Measurements from ENCODE around the gene TTC7B.

The TTC7B gene

DNA sequence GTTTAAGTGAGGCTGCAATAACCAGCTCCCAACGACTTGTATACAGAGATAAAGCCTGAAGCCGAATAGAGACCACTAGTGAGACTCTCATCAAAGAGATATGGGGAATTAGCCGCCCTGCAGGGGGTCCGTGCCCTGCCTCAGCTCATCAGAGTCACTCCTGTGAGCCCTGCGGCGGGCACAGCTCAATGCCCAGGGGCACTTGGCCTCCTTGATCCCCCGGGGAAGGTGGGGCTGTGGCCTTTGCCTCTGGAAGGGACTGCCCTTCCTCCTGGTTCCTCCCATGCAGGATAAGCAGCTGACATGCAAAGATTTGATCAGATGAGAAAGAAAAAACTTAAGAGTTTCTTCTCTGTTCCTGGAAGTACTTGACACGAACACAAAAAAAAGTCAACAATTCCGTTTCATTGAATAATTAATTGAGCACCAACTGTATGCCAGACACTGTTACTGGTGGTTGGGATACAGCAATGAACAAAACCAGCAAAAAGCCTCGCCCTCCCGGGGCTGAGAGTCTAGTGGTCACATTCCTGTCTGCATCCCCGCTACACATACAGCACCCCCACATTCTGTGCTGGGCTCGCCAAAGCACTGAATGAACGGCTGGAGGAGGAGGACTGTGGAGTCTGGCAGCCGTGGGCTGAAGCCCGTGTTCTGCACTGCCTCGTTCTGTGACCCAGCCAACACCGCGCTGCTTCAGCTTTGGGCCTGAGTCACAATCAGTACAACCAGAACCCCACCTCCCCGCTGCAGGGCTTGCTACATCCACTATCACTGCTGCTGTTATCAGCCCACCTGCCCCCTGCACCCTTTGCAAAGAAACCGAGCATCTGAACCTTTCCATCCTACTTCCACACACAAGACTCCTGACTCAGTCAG, 10.3 kb downstream of the TTC7B start:
- Histone ChIP-seq H3K27me3 (ENCODE audit: insufficient read depth, poor library complexity, severe bottlenecking) (no peaks in the 10 kb centered on the region), H3K4me3 (replicated peaks; ENCODE audit: insufficient read depth, low read length) (no peak overlapping the region), H3K27ac (replicated peaks) (no peak overlapping the region)
- TF ChIP-seq POLR2AphosphoS5 (IDR thresholded peaks at IDR 0.05; ENCODE audit: low read depth) = no peak
- no peak for TF ChIP-seq GABPA (IDR thresholded peaks at IDR 0.05; ENCODE audit: low read depth)
- TF ChIP-seq SPI1 (IDR thresholded peaks at IDR 0.05; ENCODE audit: borderline replicate concordance, low read depth) = no peak
- TF ChIP-seq, protein P1, sequence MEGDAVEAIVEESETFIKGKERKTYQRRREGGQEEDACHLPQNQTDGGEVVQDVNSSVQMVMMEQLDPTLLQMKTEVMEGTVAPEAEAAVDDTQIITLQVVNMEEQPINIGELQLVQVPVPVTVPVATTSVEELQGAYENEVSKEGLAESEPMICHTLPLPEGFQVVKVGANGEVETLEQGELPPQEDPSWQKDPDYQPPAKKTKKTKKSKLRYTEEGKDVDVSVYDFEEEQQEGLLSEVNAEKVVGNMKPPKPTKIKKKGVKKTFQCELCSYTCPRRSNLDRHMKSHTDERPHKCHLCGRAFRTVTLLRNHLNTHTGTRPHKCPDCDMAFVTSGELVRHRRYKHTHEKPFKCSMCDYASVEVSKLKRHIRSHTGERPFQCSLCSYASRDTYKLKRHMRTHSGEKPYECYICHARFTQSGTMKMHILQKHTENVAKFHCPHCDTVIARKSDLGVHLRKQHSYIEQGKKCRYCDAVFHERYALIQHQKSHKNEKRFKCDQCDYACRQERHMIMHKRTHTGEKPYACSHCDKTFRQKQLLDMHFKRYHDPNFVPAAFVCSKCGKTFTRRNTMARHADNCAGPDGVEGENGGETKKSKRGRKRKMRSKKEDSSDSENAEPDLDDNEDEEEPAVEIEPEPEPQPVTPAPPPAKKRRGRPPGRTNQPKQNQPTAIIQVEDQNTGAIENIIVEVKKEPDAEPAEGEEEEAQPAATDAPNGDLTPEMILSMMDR (IDR thresholded peaks at IDR 0.05; ENCODE audit: insufficient read depth, low read length) = no peak
- TF ChIP-seq, protein P2, sequence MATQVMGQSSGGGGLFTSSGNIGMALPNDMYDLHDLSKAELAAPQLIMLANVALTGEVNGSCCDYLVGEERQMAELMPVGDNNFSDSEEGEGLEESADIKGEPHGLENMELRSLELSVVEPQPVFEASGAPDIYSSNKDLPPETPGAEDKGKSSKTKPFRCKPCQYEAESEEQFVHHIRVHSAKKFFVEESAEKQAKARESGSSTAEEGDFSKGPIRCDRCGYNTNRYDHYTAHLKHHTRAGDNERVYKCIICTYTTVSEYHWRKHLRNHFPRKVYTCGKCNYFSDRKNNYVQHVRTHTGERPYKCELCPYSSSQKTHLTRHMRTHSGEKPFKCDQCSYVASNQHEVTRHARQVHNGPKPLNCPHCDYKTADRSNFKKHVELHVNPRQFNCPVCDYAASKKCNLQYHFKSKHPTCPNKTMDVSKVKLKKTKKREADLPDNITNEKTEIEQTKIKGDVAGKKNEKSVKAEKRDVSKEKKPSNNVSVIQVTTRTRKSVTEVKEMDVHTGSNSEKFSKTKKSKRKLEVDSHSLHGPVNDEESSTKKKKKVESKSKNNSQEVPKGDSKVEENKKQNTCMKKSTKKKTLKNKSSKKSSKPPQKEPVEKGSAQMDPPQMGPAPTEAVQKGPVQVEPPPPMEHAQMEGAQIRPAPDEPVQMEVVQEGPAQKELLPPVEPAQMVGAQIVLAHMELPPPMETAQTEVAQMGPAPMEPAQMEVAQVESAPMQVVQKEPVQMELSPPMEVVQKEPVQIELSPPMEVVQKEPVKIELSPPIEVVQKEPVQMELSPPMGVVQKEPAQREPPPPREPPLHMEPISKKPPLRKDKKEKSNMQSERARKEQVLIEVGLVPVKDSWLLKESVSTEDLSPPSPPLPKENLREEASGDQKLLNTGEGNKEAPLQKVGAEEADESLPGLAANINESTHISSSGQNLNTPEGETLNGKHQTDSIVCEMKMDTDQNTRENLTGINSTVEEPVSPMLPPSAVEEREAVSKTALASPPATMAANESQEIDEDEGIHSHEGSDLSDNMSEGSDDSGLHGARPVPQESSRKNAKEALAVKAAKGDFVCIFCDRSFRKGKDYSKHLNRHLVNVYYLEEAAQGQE (IDR thresholded peaks at IDR 0.05; ENCODE audit: insufficient replicate concordance, low read depth) = no peak
- no peak for DNase-seq (ENCODE audit: low read depth in 1 of 2, low spot score in 1 of 2)

DNA sequence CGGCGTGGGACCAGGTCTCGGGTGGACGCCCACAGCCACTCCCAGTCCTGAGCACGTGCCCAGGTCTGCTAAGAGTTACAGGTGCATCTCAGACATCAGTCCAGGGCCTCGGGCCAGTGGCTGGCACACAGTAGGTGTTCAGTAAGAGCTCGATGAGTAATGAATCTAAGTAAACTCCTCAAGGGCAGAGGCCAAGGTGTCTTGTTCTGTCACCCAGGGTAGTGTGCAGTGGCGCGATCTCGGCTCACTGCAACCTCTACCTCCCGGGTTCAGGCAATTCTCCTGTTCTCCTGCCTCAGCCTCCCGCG, 11.2 kb downstream of the TTC7B start:
- Histone ChIP-seq H3K4me3 (replicated peaks; ENCODE audit: insufficient read depth, low read length) (no peak overlapping the region), H3K27ac (replicated peaks) (no peak overlapping the region), H3K27me3 (ENCODE audit: insufficient read depth, poor library complexity, severe bottlenecking) (no peaks in the 10 kb centered on the region)
- TF ChIP-seq GABPA (IDR thresholded peaks at IDR 0.05; ENCODE audit: low read depth) = no peak
- no peak for TF ChIP-seq SPI1 (IDR thresholded peaks at IDR 0.05; ENCODE audit: borderline replicate concordance, low read depth)
- no peak for TF ChIP-seq POLR2AphosphoS5 (IDR thresholded peaks at IDR 0.05; ENCODE audit: low read depth)
- TF ChIP-seq, protein P1 (IDR thresholded peaks at IDR 0.05; ENCODE audit: insufficient read depth, low read length) = no peak
- TF ChIP-seq, protein P2 (IDR thresholded peaks at IDR 0.05; ENCODE audit: insufficient replicate concordance, low read depth) = no peak
- DNase-seq (ENCODE audit: low read depth in 1 of 2, low spot score in 1 of 2) = no peak

DNA sequence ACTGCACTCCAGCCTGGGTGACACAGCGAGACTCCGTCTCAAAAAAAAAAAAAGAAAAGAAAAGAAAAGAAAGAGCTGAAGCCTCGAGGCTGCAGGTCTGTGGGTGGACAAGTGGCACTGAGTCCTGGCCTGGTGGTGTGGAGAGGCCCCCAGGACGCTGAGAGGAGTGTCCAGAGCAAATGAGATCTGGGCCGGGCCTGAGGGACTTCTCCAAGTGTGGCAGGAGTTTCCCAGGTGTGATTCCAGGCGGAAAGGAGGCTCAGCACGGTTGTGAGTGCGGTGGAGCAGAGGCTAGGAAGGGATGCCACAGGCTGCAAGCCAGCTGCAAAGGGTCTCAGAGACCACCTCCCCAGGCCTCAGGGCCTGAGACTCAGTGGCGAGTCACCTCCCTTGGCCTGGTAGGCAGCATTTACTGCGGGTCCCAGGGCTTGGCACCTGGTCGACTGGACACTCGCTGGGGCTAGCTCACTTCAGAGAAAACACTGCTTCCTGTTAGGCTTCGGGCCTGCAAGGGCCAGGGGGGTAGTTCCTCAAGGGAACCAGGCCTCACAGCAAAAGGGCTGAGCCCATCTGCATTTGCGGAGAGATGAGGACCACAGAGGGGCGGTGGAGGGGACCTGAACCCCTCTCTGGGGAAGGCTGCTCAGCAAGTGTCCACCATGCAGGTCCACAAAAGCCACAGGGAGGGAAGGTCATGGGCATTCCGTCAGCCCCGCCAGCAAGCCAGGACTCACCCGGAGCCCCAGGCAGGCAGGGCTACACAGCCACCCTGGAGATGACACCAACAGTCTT, 11.7 kb downstream of the TTC7B start:
- no peak for TF ChIP-seq POLR2AphosphoS5 (IDR thresholded peaks at IDR 0.05; ENCODE audit: low read depth)
- TF ChIP-seq, protein P2 (IDR thresholded peaks at IDR 0.05; ENCODE audit: insufficient replicate concordance, low read depth) = no peak
- TF ChIP-seq, protein P1 (IDR thresholded peaks at IDR 0.05; ENCODE audit: insufficient read depth, low read length) = no peak
- TF ChIP-seq GABPA (IDR thresholded peaks at IDR 0.05; ENCODE audit: low read depth) = no peak
- no peak for TF ChIP-seq SPI1 (IDR thresholded peaks at IDR 0.05; ENCODE audit: borderline replicate concordance, low read depth)
- Histone ChIP-seq H3K27me3 (ENCODE audit: insufficient read depth, poor library complexity, severe bottlenecking) (no peaks in the 10 kb centered on the region), H3K27ac (replicated peaks) (no peak overlapping the region), H3K4me3 (replicated peaks; ENCODE audit: insufficient read depth, low read length) (no peak overlapping the region)
- DNase-seq (ENCODE audit: low read depth in 1 of 2, low spot score in 1 of 2) = no peak

All from HL-60 (cell line).